Ishikawa (cell line): ENCODE data around the gene AMFR.

Source experiments
- CEBPB ChIP-seq: IDR thresholded peaks from 2 replicates; pipeline ENCODE4 v1.6.1; 2012
- CREB1 ChIP-seq: IDR thresholded peaks from 2 replicates; pipeline ENCODE4 v1.6.1; 2012; ENCODE audit warnings: low read depth
- EGR1 ChIP-seq: IDR thresholded peaks from 2 replicates; pipeline ENCODE4 v1.6.1; 2012
- EP300 ChIP-seq: IDR thresholded peaks from 2 replicates; pipeline ENCODE4 v1.6.1; 2012; ENCODE audit warnings: borderline replicate concordance
- FOXM1 ChIP-seq: IDR thresholded peaks from 2 replicates; pipeline ENCODE4 v1.6.1; 2012; ENCODE audit warnings: low read depth, borderline replicate concordance
- NFIC ChIP-seq: IDR thresholded peaks from 2 replicates; pipeline ENCODE4 v1.6.1; 2012
- RAD21 ChIP-seq: IDR thresholded peaks from 2 replicates; pipeline ENCODE4 v1.6.1; 2012; ENCODE audit warnings: low read depth
- TAF1 ChIP-seq: IDR thresholded peaks from 2 replicates; pipeline ENCODE4 v1.6.1; 2012; ENCODE audit warnings: low read depth, mild to moderate bottlenecking
- TCF12 ChIP-seq: IDR thresholded peaks from 2 replicates; pipeline ENCODE4 v1.6.1; 2012; ENCODE audit warnings: low read depth
- TEAD4 ChIP-seq: IDR thresholded peaks from 2 replicates; pipeline ENCODE4 v1.6.1; 2012
- YY1 ChIP-seq: IDR thresholded peaks from 2 replicates; pipeline ENCODE4 v1.6.1; 2012; ENCODE audit warnings: low read depth
- TF ChIP-seq, protein P1 (sequence below): IDR thresholded peaks from 2 replicates; pipeline ENCODE4 v1.6.1; 2012
- TF ChIP-seq, protein P2 (sequence below): IDR thresholded peaks from 2 replicates; pipeline ENCODE4 v1.6.1; 2012; ENCODE audit warnings: low read depth, mild to moderate bottlenecking
- TF ChIP-seq, protein P3 (sequence below): IDR thresholded peaks from 2 replicates; pipeline ENCODE4 v1.6.1; 2012

- no peak for TF ChIP-seq NFIC
- TF ChIP-seq, protein P1, sequence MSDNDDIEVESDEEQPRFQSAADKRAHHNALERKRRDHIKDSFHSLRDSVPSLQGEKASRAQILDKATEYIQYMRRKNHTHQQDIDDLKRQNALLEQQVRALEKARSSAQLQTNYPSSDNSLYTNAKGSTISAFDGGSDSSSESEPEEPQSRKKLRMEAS, result no peak
- TF ChIP-seq FOXM1, result no peak
- no peak for TF ChIP-seq TAF1
- no peak for TF ChIP-seq RAD21
- TF ChIP-seq EGR1, result no peak
- no peak for TF ChIP-seq CREB1
- no peak for TF ChIP-seq TEAD4
- TF ChIP-seq TCF12, result no peak
- TF ChIP-seq, protein P2, sequence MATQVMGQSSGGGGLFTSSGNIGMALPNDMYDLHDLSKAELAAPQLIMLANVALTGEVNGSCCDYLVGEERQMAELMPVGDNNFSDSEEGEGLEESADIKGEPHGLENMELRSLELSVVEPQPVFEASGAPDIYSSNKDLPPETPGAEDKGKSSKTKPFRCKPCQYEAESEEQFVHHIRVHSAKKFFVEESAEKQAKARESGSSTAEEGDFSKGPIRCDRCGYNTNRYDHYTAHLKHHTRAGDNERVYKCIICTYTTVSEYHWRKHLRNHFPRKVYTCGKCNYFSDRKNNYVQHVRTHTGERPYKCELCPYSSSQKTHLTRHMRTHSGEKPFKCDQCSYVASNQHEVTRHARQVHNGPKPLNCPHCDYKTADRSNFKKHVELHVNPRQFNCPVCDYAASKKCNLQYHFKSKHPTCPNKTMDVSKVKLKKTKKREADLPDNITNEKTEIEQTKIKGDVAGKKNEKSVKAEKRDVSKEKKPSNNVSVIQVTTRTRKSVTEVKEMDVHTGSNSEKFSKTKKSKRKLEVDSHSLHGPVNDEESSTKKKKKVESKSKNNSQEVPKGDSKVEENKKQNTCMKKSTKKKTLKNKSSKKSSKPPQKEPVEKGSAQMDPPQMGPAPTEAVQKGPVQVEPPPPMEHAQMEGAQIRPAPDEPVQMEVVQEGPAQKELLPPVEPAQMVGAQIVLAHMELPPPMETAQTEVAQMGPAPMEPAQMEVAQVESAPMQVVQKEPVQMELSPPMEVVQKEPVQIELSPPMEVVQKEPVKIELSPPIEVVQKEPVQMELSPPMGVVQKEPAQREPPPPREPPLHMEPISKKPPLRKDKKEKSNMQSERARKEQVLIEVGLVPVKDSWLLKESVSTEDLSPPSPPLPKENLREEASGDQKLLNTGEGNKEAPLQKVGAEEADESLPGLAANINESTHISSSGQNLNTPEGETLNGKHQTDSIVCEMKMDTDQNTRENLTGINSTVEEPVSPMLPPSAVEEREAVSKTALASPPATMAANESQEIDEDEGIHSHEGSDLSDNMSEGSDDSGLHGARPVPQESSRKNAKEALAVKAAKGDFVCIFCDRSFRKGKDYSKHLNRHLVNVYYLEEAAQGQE, result no peak
- TF ChIP-seq YY1, result no peak
- TF ChIP-seq, protein P3, sequence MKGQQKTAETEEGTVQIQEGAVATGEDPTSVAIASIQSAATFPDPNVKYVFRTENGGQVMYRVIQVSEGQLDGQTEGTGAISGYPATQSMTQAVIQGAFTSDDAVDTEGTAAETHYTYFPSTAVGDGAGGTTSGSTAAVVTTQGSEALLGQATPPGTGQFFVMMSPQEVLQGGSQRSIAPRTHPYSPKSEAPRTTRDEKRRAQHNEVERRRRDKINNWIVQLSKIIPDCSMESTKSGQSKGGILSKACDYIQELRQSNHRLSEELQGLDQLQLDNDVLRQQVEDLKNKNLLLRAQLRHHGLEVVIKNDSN, result no peak
- TF ChIP-seq EP300, result no peak
- TF ChIP-seq CEBPB, result no peak
Observed at GRCh38 chr16:56463153-56463552, 37.8 kb upstream of the AMFR start.
